H1 (cell line): ENCODE measurements around the gene RTL3.

ENCODE experiments used
- ATF3 ChIP-seq: IDR thresholded peaks from 2 replicates; pipeline ENCODE4 v1.6.1; 2011; ENCODE audit warnings: low read depth, mild to moderate bottlenecking, low read length; ENCODE audit not compliant: insufficient read depth
- CEBPB ChIP-seq: IDR thresholded peaks from 2 replicates; pipeline ENCODE4 v1.6.1; 2012; ENCODE audit warnings: low read depth, low read length
- CTCF ChIP-seq, 3 experiments: IDR thresholded peaks; 1 replicate in 2 of 3; 2 replicates in 1 of 3; pipeline versions ENCODE4 v1.5.1 to v1.6.1; 2011; ENCODE audit warnings: low read length in 3 of 3, mild to moderate bottlenecking in 3 of 3, inconsistent platforms in 2 of 3, low read depth in 1 of 3, moderate library complexity in 1 of 3; ENCODE audit not compliant: insufficient read depth in 1 of 3; ENCODE audit errors: control extremely low read depth in 1 of 3
- EGR1 ChIP-seq: IDR thresholded peaks from 2 replicates; pipeline ENCODE4 v1.6.1; 2011; ENCODE audit warnings: low read depth, low read length, borderline replicate concordance
- HDAC2 ChIP-seq, 2 experiments: fragments of 300-600 bp in 1 of 2; sonication (generic) in 1 of 2; IDR thresholded peaks; 2 replicates each; pipeline ENCODE4 v1.6.1; 2011 to 2012; ENCODE audit warnings: low read depth in 2 of 2, low read length in 2 of 2, mild to moderate bottlenecking in 2 of 2, moderate library complexity in 2 of 2, borderline replicate concordance in 1 of 2, inconsistent platforms in 1 of 2
- PHF8 ChIP-seq: fragments of 200-600 bp; sonication (generic); conservative IDR thresholded peaks from 2 replicates; pipeline ENCODE4 v1.7.1; 2012; ENCODE audit warnings: low read depth, mild to moderate bottlenecking, inconsistent platforms, low read length, moderate library complexity
- POLR2A ChIP-seq, 2 experiments: IDR thresholded peaks; 1 replicate in 1 of 2; 2 replicates in 1 of 2; pipeline ENCODE4 v1.6.1; 2011; ENCODE audit warnings: low read depth in 2 of 2, low read length in 2 of 2, mild to moderate bottlenecking in 2 of 2; ENCODE audit errors: control extremely low read depth in 1 of 2
- POLR2AphosphoS5 ChIP-seq: IDR thresholded peaks from 2 replicates; pipeline ENCODE4 v1.6.1; 2011; ENCODE audit warnings: low read depth, low read length
- RAD21 ChIP-seq, 2 experiments: IDR thresholded peaks in 1 of 2; conservative IDR thresholded peaks in 1 of 2; 2 replicates each; pipeline ENCODE4 v1.6.1; 2011; ENCODE audit warnings: low read depth in 2 of 2, low read length in 2 of 2, improper control_type of control experiment in 1 of 2, inconsistent platforms in 1 of 2, mild to moderate bottlenecking in 1 of 2, moderate library complexity in 1 of 2
- TBP ChIP-seq: IDR thresholded peaks from 2 replicates; pipeline ENCODE4 v1.6.1; 2011; ENCODE audit warnings: low read depth, low read length, improper control_type of control experiment
- USF2 ChIP-seq: IDR thresholded peaks from 2 replicates; pipeline ENCODE4 v1.6.1; 2011; ENCODE audit warnings: low read length, improper control_type of control experiment

- no peak for TF ChIP-seq POLR2A (IDR thresholded peaks at IDR 0.05; ENCODE audit: control extremely low read depth in 1 of 2, low read depth in 2 of 2, low read length in 2 of 2)
- TF ChIP-seq TBP, result no peak
- no peak for TF ChIP-seq RAD21 (IDR thresholded peaks at IDR 0.05 in 1 of 2, conservative IDR thresholded peaks at IDR 0.05 in 1 of 2; ENCODE audit: low read depth in 2 of 2, low read length in 2 of 2)
- no peak for TF ChIP-seq PHF8
- TF ChIP-seq POLR2AphosphoS5, result no peak
- no peak for TF ChIP-seq CTCF (IDR thresholded peaks at IDR 0.05; ENCODE audit: control extremely low read depth in 1 of 3, insufficient read depth in 1 of 3, low read depth in 1 of 3, low read length in 3 of 3)
- TF ChIP-seq USF2, result no peak
- TF ChIP-seq ATF3, result no peak
- TF ChIP-seq CEBPB, result no peak
- no peak for TF ChIP-seq HDAC2 (IDR thresholded peaks at IDR 0.05; ENCODE audit: borderline replicate concordance in 1 of 2, low read depth in 2 of 2, low read length in 2 of 2)
- TF ChIP-seq EGR1, result no peak
Measured at GRCh38 chrX:78665342-78665741, 6.2 kb upstream of the RTL3 start.
